K562 (cell line): ENCODE data around the gene DSTYK. TPM values are rescaled to one million over a fixed set of nuclear protein-coding genes. Genes with fewer than 3 reads are reported as not detected.

Experiments used
- ATAC-seq: fragments of 200-7000 bp; cut with Tn5 transposase; 3 replicates; pipeline ENCODE4 v1.9.1; 2020; ENCODE audit warnings: moderate library complexity
- BruUV-seq: library from RNA; stranded (reverse); fragments of 400-500 nt; replicated peaks from 2 replicates; lab custom pipeline; 2021; lab: Mats Ljungman, UMichigan
- CTCF ChIA-PET: fragments of 300-600 bp; formaldehyde crosslinking; extraction: SDS; loops from one replicate; lab custom pipeline; 2021; ENCODE audit warnings: low intra/inter-chr PET ratio; lab: Yijun Ruan, JAX
- POLR2A ChIA-PET: fragments of 300-600, 350-650 bp; sonication (Branson Sonifier 250); formaldehyde crosslinking; extraction: SDS; loops from one replicate; lab custom pipeline; 2021; ENCODE audit warnings: antibody characterized with exemption, inconsistent platforms; lab: Yijun Ruan, JAX
- DNase-seq, 4 experiments: peaks; one replicate each; pipeline versions ENCODE4 v3.0.0 to v3.0.0-alpha.2; 2011 to 2018; ENCODE audit warnings: low spot score in 3 of 4, mixed read lengths in 3 of 4; ENCODE audit errors: extremely low read depth in 1 of 4
- FAIRE-seq: peaks from 2 replicates; lab custom pipeline; 2011; peaks lifted over from hg19 to GRCh38; lab: Jason Lieb, UNC
- H2AFZ ChIP-seq: 2 replicates; pipeline ENCODE4 v1.6.0; 2011; ENCODE audit warnings: low read depth, low read length, control low read depth, inconsistent platforms
- H3K27ac ChIP-seq: fragments of 200-600 bp; 3 replicates; pipeline ENCODE4 v1.8.0; 2011; ENCODE audit warnings: low read depth, mild to moderate bottlenecking, control low read depth, inconsistent platforms, low read length, moderate library complexity, mixed read lengths; ENCODE audit errors: extremely low read depth
- H3K27me3 ChIP-seq, 2 experiments: fragments of 300-600 bp in 1 of 2; 2 replicates in 1 of 2; 3 replicates in 1 of 2; pipeline versions ENCODE4 v1.6.0 to v1.8.0; 2011; ENCODE audit warnings: inconsistent platforms in 2 of 2, low read length in 2 of 2, mild to moderate bottlenecking in 1 of 2, mixed read lengths in 1 of 2, moderate library complexity in 1 of 2; ENCODE audit not compliant: control insufficient read depth in 2 of 2, insufficient read depth in 2 of 2
- H3K36me3 ChIP-seq: fragments of 300-600 bp; 3 replicates; pipeline ENCODE4 v1.8.0; 2011; ENCODE audit warnings: mild to moderate bottlenecking, low read length, inconsistent platforms; ENCODE audit not compliant: control insufficient read depth, insufficient read depth
- H3K4me1 ChIP-seq, 2 experiments: fragments of 200-600 bp in 1 of 2; replicated peaks in 1 of 2; 2 replicates in 1 of 2; 3 replicates in 1 of 2; pipeline versions ENCODE4 v1.5.1 to v1.8.0; 2011; ENCODE audit warnings: inconsistent platforms in 2 of 2, low read length in 2 of 2, mild to moderate bottlenecking in 1 of 2, mixed read lengths in 1 of 2, moderate library complexity in 1 of 2; ENCODE audit not compliant: control insufficient read depth in 2 of 2, insufficient read depth in 2 of 2
- H3K4me2 ChIP-seq: 2 replicates; pipeline ENCODE4 v1.6.1; 2011; ENCODE audit warnings: low read length, control low read depth, inconsistent platforms, mixed read lengths; ENCODE audit not compliant: insufficient read depth
- H3K4me3 ChIP-seq: fragments of 200-600 bp; sonication (generic), shearing (Covaris generic); 2 replicates; pipeline ENCODE4 v1.5.1; 2016; ENCODE audit warnings: control low read depth, inconsistent platforms
- H3K79me2 ChIP-seq: fragments of 200-600 bp; 3 replicates; pipeline ENCODE4 v1.8.0; 2011; ENCODE audit warnings: low read length, inconsistent platforms; ENCODE audit not compliant: control insufficient read depth, insufficient read depth
- H3K9ac ChIP-seq, 2 experiments: 2 replicates each; pipeline versions ENCODE4 v1.6.0 to v1.6.1; 2011; ENCODE audit warnings: low read depth in 2 of 2, low read length in 2 of 2, control low read depth in 1 of 2, inconsistent platforms in 1 of 2, mild to moderate bottlenecking in 1 of 2, mixed read lengths in 1 of 2; ENCODE audit not compliant: insufficient read depth in 1 of 2
- H3K9me1 ChIP-seq: one replicate; pipeline ENCODE4 v1.6.0; 2011; ENCODE audit warnings: inconsistent platforms, mild to moderate bottlenecking, low read length, moderate library complexity; ENCODE audit not compliant: control insufficient read depth, insufficient read depth
- H3K9me3 ChIP-seq: replicated peaks from 2 replicates; pipeline ENCODE4 v1.5.1; 2011; ENCODE audit warnings: low read depth, low read length, inconsistent platforms; ENCODE audit not compliant: control insufficient read depth, insufficient read depth
- H4K20me1 ChIP-seq: replicated peaks from 2 replicates; pipeline ENCODE4 v1.6.1; 2011; ENCODE audit warnings: low read length, inconsistent platforms, mixed read lengths; ENCODE audit not compliant: control insufficient read depth, insufficient read depth
- CTBP1 ChIP-seq: fragments of 450-650 bp; IDR thresholded peaks from 2 replicates; pipeline ENCODE4 v1.6.1; 2016; ENCODE audit warnings: borderline replicate concordance
- FIP1L1 ChIP-seq: fragments of 200-400 bp; formaldehyde crosslinking; IDR thresholded peaks from 2 replicates; pipeline ENCODE4 v1.6.1; 2018; ENCODE audit warnings: mild to moderate bottlenecking, low read depth, low read length; ENCODE audit not compliant: poor library complexity, severe bottlenecking
- MAZ ChIP-seq, 2 experiments: fragments of 450-650 bp in 1 of 2; sonication (generic) in 1 of 2; formaldehyde crosslinking; IDR thresholded peaks in 1 of 2; conservative IDR thresholded peaks in 1 of 2; 2 replicates each; pipeline versions ENCODE4 v1.4.0 to v1.5.0; 2020; ENCODE audit warnings: mild to moderate bottlenecking in 1 of 2, missing genetic modification reagents in 1 of 2
- MECOM ChIP-seq: fragments of 250-450 bp; sonication (Bioruptor Pico); IDR thresholded peaks from 2 replicates; pipeline ENCODE4 v1.8.0; 2022; ENCODE audit warnings: inconsistent platforms
- NCOR1 ChIP-seq: fragments of 450-650 bp; IDR thresholded peaks from 2 replicates; pipeline ENCODE4 v1.6.1; 2016; ENCODE audit warnings: mild to moderate bottlenecking, moderate library complexity
- NR4A1 ChIP-seq, 2 experiments: fragments of 250-450 bp in 1 of 2; fragments of 450-650 bp in 1 of 2; sonication (Bioruptor Pico) in 1 of 2; IDR thresholded peaks; 2 replicates each; pipeline versions ENCODE4 v1.4.0 to v1.6.1; 2016 to 2020; ENCODE audit warnings: mild to moderate bottlenecking in 2 of 2, missing compliant biosample characterization in 1 of 2, missing genetic modification characterization in 1 of 2, moderate library complexity in 1 of 2
- SP1 ChIP-seq: sonication (generic); formaldehyde crosslinking; IDR thresholded peaks from 2 replicates; pipeline ENCODE4 v1.8.1; 2022; ENCODE audit warnings: mild to moderate bottlenecking, missing genetic modification reagents
- SRSF3 ChIP-seq: fragments of 200-400 bp; formaldehyde crosslinking; IDR thresholded peaks from 2 replicates; pipeline ENCODE4 v1.6.1; 2016; ENCODE audit warnings: mild to moderate bottlenecking, low read length, moderate library complexity; ENCODE audit not compliant: insufficient read depth
- SRSF9 ChIP-seq: fragments of 200-400 bp; formaldehyde crosslinking; IDR thresholded peaks from 2 replicates; pipeline ENCODE4 v1.6.1; 2017; ENCODE audit warnings: low read depth, low read length, borderline replicate concordance
- TCF3 ChIP-seq: sonication (generic); formaldehyde crosslinking; IDR thresholded peaks from 2 replicates; pipeline ENCODE4 v1.4.0; 2020; ENCODE audit warnings: mild to moderate bottlenecking, missing genetic modification reagents
- TFE3 ChIP-seq: fragments of 450-650 bp; formaldehyde crosslinking; IDR thresholded peaks from 2 replicates; pipeline ENCODE4 v1.4.0; 2020; ENCODE audit warnings: mild to moderate bottlenecking, mixed read lengths
- THRB ChIP-seq: fragments of 450-650 bp; formaldehyde crosslinking; conservative IDR thresholded peaks from 2 replicates; pipeline ENCODE4 v1.4.0; 2022; ENCODE audit warnings: mild to moderate bottlenecking, missing genetic modification characterization
- ZC3H11A ChIP-seq: IDR thresholded peaks from 2 replicates; pipeline ENCODE4 v1.6.1; 2012; ENCODE audit warnings: low read depth, low read length, improper control_type of control experiment
- ZNF696 ChIP-seq: fragments of 250-450 bp; sonication (Bioruptor Pico); conservative IDR thresholded peaks from 2 replicates; pipeline ENCODE4 v1.4.0; 2020; ENCODE audit warnings: mild to moderate bottlenecking, moderate library complexity
- WGBS: fragments of 100-300 bp; shearing (Covaris generic); methylation state at CpG from one replicate; pipeline ENCODE4 v1.1.6; 2016; ENCODE audit warnings: low coverage, mixed read lengths; ENCODE audit not compliant: insufficient coverage; ENCODE audit errors: missing lambda C conversion rate; 5-methylcytosine and 5-hydroxymethylcytosine counted together
- in situ Hi-C: fragments of 300-500 bp; cut with MboI; formaldehyde crosslinking; loops from 4 replicates; pipeline ENCODE4 v1.15.0; 2018; ENCODE audit warnings: inconsistent platforms, mixed read lengths
- intact Hi-C: fragments of 100-400 bp; cut with micrococcal nuclease; formaldehyde crosslinking; loops from 2 replicates; pipeline ENCODE4 v1.14.2; 2022
- polyA plus RNA-seq, 8 experiments: library from polyadenylated mRNA; depleted of rRNA in 4 of 8; stranded (reverse) in 5 of 8; unstranded in 3 of 8; fragments of >200 nt; fragmentation: Nextera tagmentation in 2 of 8; fragmentation: Illumina TruSeq in 1 of 8; extraction: Ambion mirVana in 2 of 8; extraction: Trizol in 1 of 8; gene quantifications; 2 replicates each; pipeline versions ENCODE4 v1.2.1 to v1.2.3, GENCODE V29; 2011 to 2014; ENCODE audit warnings: inconsistent platforms in 1 of 8, missing spikeins in 1 of 8
- total RNA-seq, 7 experiments: library from RNA; depleted of rRNA in 6 of 7; stranded (reverse); fragments of >200 nt in 6 of 7; fragmentation: Illumina TruSeq in 2 of 7; extraction: Trizol in 2 of 7; gene quantifications; 2 replicates each; pipeline versions ENCODE4 v1.2.1 to v1.2.3, GENCODE V29; 2011 to 2021; ENCODE audit warnings: low replicate concordance in 1 of 7
- TF ChIP-seq, protein P1 (sequence below): fragments of 250-450 bp; sonication (Bioruptor Pico); IDR thresholded peaks from 2 replicates; pipeline ENCODE4 v1.5.0; 2020; ENCODE audit warnings: mild to moderate bottlenecking

Gene DSTYK
- total and polyA plus RNA-seq, 9 of the 15 experiments (the other 6 are each of a cell fraction or from before 2014, with no cell fraction given), result 4.2 to 7.1 (median 6.2) TPM

DNA sequence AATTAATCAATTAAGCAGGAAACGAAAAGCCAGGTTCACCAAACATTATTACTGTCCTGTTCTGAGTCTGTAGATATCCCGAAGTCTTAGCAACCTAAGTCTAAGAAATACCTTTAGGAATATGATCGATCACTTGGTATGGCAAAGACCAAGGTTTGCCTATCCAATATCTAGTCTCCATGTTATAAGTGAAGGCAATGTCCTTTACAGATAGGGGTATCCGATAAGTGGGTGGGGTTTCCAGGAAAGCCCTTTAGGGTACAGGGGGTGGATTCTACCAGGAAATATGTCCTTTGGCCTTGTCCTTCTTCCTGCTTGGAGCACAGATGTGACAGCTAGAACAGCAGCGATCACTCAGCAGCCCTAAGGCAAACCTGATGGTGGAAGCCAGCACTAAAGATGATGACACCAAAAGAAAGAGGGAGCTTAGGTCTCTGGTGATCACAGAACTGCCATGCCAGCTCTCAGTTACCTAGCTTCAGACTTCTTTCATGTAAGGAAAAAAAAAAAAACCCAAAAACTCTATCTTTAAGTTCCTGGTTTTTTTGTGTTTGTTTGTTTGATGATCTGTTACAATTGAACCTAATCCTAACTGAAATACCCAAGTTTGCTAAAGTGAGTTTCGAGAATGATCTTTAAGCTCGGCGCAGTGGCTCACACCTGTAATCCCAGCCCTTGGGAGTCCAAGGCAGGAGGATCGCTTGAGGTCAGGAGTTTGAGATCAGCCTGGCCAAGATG, 40.8 kb downstream of the DSTYK start:
- Histone ChIP-seq H3K27me3 (no peaks in the 10 kb centered on the region), H3K27ac (peak overlapping the region; percentile 49), H3K9me3 (no peaks in the 10 kb centered on the region), H3K4me3 (no peak overlapping the region), H3K79me2 (no peaks in the 10 kb centered on the region; the same call in 2 of the 3 replicates), H3K36me3 (peaks cover 29% of the 10 kb centered on the region), H3K9ac (peak overlapping the region; percentile 37 to 71; a peak in 3 of 4 replicates), H4K20me1 (no peaks in the 10 kb centered on the region), H3K4me2 (peak overlapping the region; percentile 61), H3K4me1 (peaks cover 23 to 49% of the 10 kb centered on the region in 2 experiments), H3K9me1 (no peaks in the 10 kb centered on the region), H2AFZ (peak overlapping the region; percentile 30)
- intact Hi-C loops, result loop anchor here (1.0 to 5.0 kb wide), 2 partner anchors 13 to 42 kb away; partner anchors contain the start of gene DSTYK
- CTCF ChIA-PET, result no interaction called here
- ATAC-seq (peak; percentile 89), FAIRE-seq (peak; percentile 70), DNase-seq (peak; percentile 34 to 77 (median 58))
- in situ Hi-C loops, result no loop called here
- POLR2A ChIA-PET, result interaction anchor here (0.6 to 2.3 kb wide), 8 partner anchors 10 to 49 kb away, joined by 3 to 10 read pairs (median 5); partner anchors contain the start of gene RBBP5
- BruUV-seq, result no TSS peak
- 44% methylated on average over 9 of the region's 9 CpGs for WGBS
- no peak for TF ChIP-seq MAZ (CRISPR knock-in tag; conservative IDR thresholded peaks at IDR 0.05 in 1 of 2, IDR thresholded peaks at IDR 0.05 in 1 of 2)
- no peak for TF ChIP-seq SP1 (CRISPR knock-in tag)
- no peak for TF ChIP-seq FIP1L1
- no peak for TF ChIP-seq ZNF696 (CRISPR knock-in tag)
- TF ChIP-seq ZC3H11A, result no peak
- 0 out of 2 replicates have a peak, but pooled peaks have one; percentile 10 for TF ChIP-seq THRB
- peak; percentile 75 for TF ChIP-seq TCF3
- no peak for TF ChIP-seq TFE3 (CRISPR knock-in tag)
- no peak for TF ChIP-seq NR4A1 (CRISPR knock-in tag; IDR thresholded peaks at IDR 0.05)
- TF ChIP-seq NR4A1 (tag; IDR thresholded peaks at IDR 0.05), result peak; percentile 49; the same call in 1 of the 2 replicates
- peak; percentile 58 for TF ChIP-seq MECOM (CRISPR knock-in tag)
- no peak for TF ChIP-seq SRSF3
- TF ChIP-seq, protein P1, sequence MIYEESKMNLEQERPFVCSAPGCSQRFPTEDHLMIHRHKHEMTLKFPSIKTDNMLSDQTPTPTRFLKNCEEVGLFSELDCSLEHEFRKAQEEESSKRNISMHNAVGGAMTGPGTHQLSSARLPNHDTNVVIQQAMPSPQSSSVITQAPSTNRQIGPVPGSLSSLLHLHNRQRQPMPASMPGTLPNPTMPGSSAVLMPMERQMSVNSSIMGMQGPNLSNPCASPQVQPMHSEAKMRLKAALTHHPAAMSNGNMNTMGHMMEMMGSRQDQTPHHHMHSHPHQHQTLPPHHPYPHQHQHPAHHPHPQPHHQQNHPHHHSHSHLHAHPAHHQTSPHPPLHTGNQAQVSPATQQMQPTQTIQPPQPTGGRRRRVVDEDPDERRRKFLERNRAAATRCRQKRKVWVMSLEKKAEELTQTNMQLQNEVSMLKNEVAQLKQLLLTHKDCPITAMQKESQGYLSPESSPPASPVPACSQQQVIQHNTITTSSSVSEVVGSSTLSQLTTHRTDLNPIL (CRISPR knock-in tag), result no peak
- peak; percentile 69 for TF ChIP-seq CTBP1
- 0 out of 2 replicates have a peak, but pooled peaks have one; percentile 25 for TF ChIP-seq NCOR1
- TF ChIP-seq SRSF9, result no peak
